SK-N-SH treated with all-trans-retinoic acid at 6 μM for 48 hours (cell line): ENCODE measurements around the gene TAF5L.

Source experiments
- ESRRG ChIP-seq: fragments of 250-450 bp; sonication (Bioruptor Pico); IDR thresholded peaks from 2 replicates; pipeline ENCODE4 v1.6.1; 2021; ENCODE audit warnings: mild to moderate bottlenecking
- ZC3H10 ChIP-seq: fragments of 250-450 bp; sonication (Bioruptor Pico); IDR thresholded peaks from 2 replicates; pipeline ENCODE4 v1.5.1; 2021; ENCODE audit warnings: mild to moderate bottlenecking, moderate library complexity
- ZFP3 ChIP-seq: fragments of 250-450 bp; sonication (Bioruptor Pico); IDR thresholded peaks from 2 replicates; pipeline ENCODE4 v1.5.0; 2020; ENCODE audit warnings: mild to moderate bottlenecking, moderate library complexity
- ZFP30 ChIP-seq: fragments of 450-650 bp; formaldehyde crosslinking; IDR thresholded peaks from 2 replicates; pipeline ENCODE4 v1.5.0; 2022; ENCODE audit warnings: mild to moderate bottlenecking, moderate library complexity
- ZNF8 ChIP-seq: fragments of 450-650 bp; formaldehyde crosslinking; IDR thresholded peaks from 2 replicates; pipeline ENCODE4 v1.5.0; 2020; ENCODE audit warnings: mild to moderate bottlenecking, moderate library complexity
- TF ChIP-seq, protein P1 (sequence below): fragments of 250-450 bp; sonication (Bioruptor Pico); IDR thresholded peaks from 2 replicates; pipeline ENCODE4 v1.8.0; 2021; ENCODE audit warnings: low read depth, mild to moderate bottlenecking, moderate library complexity, borderline replicate concordance
- TF ChIP-seq, protein P2 (sequence below): fragments of 250-450 bp; sonication (Bioruptor Pico); IDR thresholded peaks from 2 replicates; pipeline ENCODE4 v1.8.0; 2020; ENCODE audit warnings: mild to moderate bottlenecking, moderate library complexity, borderline replicate concordance
- TF ChIP-seq, protein P3 (sequence below): fragments of 250-450 bp; sonication (Bioruptor Pico); IDR thresholded peaks from 2 replicates; pipeline ENCODE4 v1.5.1; 2020; ENCODE audit warnings: low read depth, mild to moderate bottlenecking, moderate library complexity
- TF ChIP-seq, protein P4 (sequence below): fragments of 250-450 bp; sonication (Bioruptor Pico); IDR thresholded peaks from 2 replicates; pipeline ENCODE4 v1.5.1; 2021; ENCODE audit warnings: mild to moderate bottlenecking, moderate library complexity

DNA sequence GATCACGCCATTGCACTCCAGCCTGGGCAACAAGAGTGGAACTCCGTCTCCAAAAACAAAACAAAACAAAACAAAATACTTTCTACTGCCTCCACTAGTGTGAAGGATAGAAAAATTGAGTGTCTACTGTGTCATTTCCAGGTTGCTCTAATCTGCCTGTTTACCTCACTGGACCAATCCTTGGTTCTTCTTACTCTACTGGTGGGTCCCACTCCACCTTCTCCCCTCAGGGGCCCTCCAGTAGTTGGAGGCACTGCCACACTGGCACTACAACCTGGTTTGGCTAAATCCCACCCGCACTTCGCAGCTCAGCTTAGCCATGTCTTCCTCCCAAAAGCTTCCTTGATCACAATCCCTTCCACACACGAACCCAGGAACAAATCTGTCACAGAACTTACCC is 2.7 kb downstream of the TAF5L start:
- TF ChIP-seq ZFP3 (CRISPR knock-in tag) (no peak), ZFP30 (CRISPR knock-in tag) (no peak), ESRRG (CRISPR knock-in tag) (no peak), ZNF8 (CRISPR knock-in tag) (no peak), ZC3H10 (no peak)
- TF ChIP-seq, protein P1, sequence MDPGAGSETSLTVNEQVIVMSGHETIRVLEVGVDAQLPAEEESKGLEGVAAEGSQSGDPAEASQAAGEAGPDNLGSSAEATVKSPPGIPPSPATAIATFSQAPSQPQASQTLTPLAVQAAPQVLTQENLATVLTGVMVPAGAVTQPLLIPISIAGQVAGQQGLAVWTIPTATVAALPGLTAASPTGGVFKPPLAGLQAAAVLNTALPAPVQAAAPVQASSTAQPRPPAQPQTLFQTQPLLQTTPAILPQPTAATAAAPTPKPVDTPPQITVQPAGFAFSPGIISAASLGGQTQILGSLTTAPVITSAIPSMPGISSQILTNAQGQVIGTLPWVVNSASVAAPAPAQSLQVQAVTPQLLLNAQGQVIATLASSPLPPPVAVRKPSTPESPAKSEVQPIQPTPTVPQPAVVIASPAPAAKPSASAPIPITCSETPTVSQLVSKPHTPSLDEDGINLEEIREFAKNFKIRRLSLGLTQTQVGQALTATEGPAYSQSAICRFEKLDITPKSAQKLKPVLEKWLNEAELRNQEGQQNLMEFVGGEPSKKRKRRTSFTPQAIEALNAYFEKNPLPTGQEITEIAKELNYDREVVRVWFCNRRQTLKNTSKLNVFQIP, result no peak
- TF ChIP-seq, protein P2, sequence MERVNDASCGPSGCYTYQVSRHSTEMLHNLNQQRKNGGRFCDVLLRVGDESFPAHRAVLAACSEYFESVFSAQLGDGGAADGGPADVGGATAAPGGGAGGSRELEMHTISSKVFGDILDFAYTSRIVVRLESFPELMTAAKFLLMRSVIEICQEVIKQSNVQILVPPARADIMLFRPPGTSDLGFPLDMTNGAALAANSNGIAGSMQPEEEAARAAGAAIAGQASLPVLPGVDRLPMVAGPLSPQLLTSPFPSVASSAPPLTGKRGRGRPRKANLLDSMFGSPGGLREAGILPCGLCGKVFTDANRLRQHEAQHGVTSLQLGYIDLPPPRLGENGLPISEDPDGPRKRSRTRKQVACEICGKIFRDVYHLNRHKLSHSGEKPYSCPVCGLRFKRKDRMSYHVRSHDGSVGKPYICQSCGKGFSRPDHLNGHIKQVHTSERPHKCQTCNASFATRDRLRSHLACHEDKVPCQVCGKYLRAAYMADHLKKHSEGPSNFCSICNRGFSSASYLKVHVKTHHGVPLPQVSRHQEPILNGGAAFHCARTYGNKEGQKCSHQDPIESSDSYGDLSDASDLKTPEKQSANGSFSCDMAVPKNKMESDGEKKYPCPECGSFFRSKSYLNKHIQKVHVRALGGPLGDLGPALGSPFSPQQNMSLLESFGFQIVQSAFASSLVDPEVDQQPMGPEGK (CRISPR knock-in tag), result no peak
- TF ChIP-seq, protein P3, sequence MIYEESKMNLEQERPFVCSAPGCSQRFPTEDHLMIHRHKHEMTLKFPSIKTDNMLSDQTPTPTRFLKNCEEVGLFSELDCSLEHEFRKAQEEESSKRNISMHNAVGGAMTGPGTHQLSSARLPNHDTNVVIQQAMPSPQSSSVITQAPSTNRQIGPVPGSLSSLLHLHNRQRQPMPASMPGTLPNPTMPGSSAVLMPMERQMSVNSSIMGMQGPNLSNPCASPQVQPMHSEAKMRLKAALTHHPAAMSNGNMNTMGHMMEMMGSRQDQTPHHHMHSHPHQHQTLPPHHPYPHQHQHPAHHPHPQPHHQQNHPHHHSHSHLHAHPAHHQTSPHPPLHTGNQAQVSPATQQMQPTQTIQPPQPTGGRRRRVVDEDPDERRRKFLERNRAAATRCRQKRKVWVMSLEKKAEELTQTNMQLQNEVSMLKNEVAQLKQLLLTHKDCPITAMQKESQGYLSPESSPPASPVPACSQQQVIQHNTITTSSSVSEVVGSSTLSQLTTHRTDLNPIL (CRISPR knock-in tag), result no peak
- TF ChIP-seq, protein P4, sequence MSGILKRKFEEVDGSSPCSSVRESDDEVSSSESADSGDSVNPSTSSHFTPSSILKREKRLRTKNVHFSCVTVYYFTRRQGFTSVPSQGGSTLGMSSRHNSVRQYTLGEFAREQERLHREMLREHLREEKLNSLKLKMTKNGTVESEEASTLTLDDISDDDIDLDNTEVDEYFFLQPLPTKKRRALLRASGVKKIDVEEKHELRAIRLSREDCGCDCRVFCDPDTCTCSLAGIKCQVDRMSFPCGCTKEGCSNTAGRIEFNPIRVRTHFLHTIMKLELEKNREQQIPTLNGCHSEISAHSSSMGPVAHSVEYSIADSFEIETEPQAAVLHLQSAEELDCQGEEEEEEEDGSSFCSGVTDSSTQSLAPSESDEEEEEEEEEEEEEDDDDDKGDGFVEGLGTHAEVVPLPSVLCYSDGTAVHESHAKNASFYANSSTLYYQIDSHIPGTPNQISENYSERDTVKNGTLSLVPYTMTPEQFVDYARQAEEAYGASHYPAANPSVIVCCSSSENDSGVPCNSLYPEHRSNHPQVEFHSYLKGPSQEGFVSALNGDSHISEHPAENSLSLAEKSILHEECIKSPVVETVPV (CRISPR knock-in tag), result no peak
